NCI-H1048 (cell line): ENCODE data around the gene RPTOR.

Source experiments
- DNase-seq: peaks from one replicate; lab custom pipeline; 2025; lab: John Stamatoyannopoulos, UW

RPTOR gene

DNA sequence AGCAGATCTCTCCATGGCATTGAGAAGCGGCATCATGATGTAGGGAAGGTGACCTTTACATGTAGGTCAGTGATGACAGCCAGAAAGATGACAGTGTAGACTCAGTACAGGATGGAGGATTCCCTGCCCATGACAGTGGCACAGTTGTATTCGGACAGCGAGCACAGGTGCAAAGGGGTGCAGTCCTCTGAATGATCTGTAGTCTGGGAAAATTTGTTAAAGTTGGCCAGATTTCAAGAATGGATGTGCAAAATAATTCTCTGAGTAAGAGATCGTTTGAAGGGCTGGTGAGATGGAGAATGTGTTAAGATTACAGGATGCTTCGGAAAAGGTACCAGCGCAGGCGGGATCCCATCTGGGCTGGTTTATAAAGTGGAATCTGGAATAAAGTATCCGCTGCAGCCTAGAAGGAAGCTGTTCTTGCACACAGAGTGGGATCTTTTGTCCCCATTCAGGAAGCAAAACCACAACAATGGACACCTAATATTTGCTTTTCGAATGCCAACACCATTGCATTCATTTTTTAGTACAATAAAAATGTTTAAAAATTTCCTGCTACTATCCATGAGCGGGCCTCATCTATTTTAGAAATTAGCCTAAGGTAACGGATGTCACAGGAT, 101.2 kb downstream of the RPTOR start:
- no peak for DNase-seq

GRCh38 chr17:80646328-80646727, 101.7 kb downstream of the RPTOR start:
- DNase-seq: no peak

- no peak for DNase-seq
Measured at GRCh38 chr17:80647746-80648145, 103.1 kb downstream of the RPTOR start.

DNA sequence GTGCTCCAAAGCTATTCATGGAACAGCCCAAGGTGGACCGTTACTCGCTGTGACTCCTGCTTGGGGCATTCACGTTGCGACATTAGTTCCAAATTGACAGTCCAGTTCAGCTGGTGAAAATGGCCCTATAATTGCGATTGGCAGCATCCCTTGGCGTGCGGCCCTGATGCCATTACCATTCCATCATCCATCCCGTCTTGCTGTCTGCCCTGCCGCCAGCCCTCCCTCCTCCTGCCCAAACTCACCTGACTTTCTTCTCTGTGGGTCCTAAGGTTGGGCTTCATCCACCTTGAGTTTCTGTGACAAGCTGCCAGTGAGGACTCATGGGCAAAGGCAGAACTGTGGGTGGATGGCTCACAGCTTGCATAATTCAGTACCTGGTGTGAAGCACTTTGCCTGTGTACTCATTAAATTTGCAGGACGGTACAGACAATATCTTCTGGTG, 104.6 kb downstream of the RPTOR start:
- no peak for DNase-seq

GRCh38 chr17:80649672-80650330, 105.2 kb downstream of the RPTOR start:
- no peak for DNase-seq

- no peak for DNase-seq
Measured at GRCh38 chr17:80650331-80650672, 105.7 kb downstream of the RPTOR start.

DNA sequence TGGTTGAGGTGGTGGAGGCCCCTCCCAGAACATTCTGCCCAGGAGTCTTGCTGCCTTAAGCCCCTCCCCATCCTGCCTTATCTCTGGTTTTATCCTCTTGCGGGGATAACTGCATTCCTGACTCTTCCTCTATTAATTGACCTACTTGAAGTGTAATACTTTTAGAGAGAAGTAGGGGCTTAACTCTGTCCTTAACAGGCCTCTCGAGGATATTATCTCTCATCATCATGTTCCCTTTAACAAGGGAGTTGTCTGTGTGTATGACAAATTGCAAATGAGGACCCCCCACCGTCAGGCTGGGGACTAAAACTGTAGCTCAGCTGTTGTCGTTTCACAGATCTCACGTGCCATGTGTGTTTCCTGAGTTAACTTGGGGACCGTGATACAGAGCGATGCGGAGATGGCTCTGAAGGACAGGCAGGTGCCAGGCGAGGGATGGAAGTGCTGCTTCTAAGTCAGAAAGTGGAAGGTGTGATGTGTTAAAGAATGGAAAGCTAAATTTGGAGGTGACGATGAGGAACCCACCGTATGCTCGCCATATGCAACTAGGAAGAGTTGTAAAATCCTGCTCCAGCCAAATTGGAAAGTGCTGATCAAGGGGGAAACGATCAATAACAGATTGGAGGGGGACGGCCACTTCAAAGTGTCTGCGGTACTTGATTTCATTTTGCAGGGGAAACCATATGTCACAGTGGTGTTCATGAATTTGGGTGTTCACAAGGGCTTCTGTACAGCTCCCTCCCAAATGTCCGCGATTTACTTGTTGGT, 106.3 kb downstream of the RPTOR start:
- DNase-seq: no peak

- no peak for DNase-seq
Measured at GRCh38 chr17:80652756-80653330, 108.2 kb downstream of the RPTOR start.

- DNase-seq: no peak
Measured at GRCh38 chr17:80653856-80654255, 109.2 kb downstream of the RPTOR start.

DNA sequence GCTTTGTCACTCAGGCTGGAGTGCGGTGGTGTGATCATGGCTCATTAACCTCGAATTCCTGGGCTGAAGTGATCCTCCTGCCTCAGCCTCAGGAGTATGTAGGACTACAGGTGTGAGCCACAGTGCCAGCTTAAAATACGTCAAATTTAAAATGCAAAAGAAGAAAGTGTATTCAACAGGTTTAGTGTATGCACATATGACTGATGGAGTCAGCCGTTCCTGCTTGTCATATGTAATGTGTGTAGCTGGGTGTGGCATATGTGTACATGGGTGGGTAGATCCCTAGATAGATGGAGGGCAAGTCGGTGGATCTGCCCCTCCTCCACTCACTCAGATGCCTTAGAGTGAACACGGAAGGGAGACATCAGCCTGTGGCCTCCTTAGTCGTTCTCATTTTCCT, 111.0 kb downstream of the RPTOR start:
- no peak for DNase-seq

DNA sequence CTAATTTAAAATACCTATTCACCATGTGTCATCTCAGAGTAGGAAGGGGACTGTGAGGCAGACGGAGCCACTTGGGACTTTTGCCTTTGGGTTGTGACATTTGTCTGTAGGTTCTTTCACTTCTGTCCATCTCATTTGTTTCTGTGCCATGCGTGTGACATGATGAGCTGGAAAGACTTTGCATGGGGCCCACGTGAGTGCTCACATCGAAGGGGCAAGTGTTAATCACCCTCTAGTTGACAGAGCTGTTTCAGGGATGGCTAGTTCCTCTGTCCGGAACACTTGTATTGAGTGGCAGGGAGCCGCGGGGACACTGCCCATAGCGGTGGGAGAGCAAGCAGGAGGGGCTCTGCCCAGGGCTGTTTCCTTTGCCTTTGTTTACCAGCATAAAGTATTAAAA, 112.0 kb downstream of the RPTOR start:
- DNase-seq: no peak

DNA sequence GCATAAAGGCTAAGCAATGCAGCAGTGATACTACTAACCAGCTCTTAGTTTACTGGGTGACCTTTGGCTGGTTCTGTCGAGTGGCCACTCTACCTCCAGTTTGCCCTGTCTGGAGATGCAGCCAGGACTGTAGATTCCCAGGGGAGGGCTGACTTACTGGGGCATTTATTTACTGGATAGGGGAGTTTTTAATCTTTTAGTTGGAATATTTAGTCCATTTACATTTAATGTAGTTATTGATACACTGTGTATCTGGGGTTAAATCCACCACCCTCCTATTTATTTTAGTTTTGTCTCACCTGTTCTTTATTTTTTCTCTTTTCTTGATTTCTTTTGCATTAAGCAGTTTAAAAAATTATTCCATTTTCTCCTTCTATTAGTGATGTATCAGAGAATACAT, 112.9 kb downstream of the RPTOR start:
- DNase-seq: no peak

DNA sequence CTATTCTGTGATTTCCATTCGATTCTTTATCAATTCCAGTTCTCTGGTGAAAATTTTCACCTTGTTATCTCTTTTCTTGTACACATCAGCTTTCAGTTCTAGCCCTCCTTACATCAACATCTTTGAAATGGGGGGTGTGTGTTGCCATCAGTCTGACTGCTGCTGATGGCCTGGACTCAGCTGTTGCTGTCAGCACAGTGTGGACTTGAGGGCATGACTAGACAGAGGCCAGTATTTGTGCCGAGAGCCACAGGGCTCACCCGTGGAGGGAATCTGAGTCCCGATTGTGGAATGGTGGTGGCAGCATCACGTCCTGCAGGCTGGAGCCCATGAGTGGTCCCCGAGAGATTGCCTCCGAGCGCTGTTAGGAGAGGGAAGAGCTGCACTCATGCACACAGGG, 114.2 kb downstream of the RPTOR start:
- no peak for DNase-seq

DNA sequence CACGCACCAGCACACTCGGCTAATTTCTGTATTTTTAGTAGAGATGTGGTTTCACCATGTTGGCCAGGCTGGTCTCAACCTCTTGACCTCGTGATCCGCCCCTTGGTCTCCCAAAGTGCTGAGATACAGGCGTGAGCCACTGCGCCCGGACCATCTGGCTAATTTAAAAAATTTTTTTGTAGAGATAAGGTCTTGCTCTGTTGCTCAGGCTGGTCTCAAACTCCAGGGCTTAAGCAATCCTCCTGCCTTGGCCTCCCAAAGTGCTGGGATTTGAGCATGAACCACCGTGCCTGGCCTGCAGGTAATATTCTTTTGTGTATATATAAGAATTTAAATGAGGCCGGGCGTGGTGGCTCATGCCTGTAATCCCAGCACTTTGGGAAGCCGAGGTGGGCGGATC, 115.0 kb downstream of the RPTOR start:
- DNase-seq: no peak

GRCh38 chr17:80660527-80661198, 116.0 kb downstream of the RPTOR start:
- DNase-seq: no peak

DNA sequence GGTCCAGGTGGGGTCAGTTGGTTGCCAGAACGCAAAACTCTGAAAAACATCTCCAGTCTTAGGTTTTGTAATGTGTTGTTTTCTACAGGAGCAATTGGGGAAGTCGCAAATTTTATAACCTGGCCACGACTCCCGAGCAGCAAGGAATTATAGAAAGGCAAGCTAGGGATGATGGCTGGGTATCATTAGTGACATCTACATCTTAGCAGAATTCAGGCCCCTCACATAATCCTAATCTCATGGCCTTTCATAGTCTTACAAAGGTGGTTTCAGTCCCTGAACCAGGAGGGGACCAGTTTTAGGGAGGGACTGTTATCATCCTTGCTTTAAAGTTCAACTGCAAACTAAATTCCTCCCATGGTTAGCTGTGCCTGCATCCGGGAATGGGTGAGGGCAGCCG, 117.9 kb downstream of the RPTOR start:
- no peak for DNase-seq

DNA sequence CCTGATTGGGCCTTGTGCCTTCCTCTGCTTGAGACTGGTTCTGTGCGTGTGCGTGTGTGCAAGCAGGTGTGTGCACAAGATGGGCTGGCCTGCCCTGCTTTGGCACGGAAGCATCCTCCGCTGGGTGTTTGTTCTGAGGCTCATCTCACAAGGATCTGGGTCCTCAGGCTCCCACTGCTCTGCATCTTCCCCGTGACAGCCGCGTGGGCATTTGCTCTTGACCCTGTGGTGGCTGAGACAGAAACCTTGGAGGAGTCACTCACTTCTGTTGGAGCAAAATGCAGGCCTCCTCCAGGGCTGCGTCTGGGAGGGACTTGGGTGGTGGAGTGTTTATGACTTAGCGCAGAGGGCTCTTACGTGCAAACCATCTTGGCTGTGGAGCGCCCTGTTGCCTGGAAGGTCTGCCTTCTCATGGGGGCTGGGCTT, 119.2 kb downstream of the RPTOR start:
- DNase-seq: no peak

- DNase-seq: no peak
Measured at GRCh38 chr17:80664217-80664790, 119.7 kb downstream of the RPTOR start.

- no peak for DNase-seq
Measured at GRCh38 chr17:80665792-80666191, 121.2 kb downstream of the RPTOR start.

GRCh38 chr17:80666867-80667266, 122.2 kb downstream of the RPTOR start:
- DNase-seq: no peak

DNA sequence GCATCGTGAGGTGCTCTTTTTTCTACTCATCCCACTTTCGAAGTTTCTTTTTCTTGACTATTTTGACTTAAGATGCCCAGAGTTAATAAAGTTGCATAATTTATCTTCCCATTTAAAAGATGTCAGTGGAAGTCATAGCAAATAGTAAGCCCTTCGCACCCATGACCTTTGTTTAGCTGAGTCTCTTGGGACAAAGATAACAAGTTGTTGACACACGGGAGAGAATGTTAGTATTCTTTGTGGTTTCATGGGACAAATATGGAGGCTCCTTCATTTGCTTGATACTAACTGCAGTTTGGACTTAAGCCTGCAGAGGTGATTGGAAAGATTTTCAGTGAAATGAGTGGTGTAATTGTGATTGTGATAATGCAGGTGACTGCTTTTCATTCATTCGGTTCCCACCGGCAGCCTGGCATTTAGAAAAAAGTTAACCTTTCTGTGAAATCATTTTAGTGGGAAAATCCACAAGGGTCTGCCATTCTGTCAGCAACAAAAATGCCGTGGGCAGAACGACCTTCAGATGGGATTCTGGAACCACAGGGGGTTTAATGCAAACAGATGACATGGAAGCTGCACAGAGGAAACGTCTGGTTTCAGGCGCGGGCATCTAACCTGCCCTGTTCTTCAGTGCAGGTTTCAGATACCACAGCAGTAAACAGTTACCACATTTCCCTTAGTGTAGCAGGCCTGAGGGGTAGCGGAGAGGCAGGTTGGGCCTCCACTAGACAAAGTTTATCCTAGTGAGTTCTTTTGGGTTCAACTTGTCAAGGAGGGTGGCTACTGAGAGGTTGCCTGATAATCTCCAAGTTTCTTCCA, 123.0 kb downstream of the RPTOR start:
- DNase-seq: no peak
